Mesenchymal stem cell (in vitro differentiated cells and primary cell): ENCODE data around the gene ITGA1.

Experiments used
- DNase-seq: peaks from one replicate; pipeline ENCODE4 v3.0.0-alpha.2; 2013
- H2AFZ ChIP-seq: one replicate; pipeline ENCODE4 v1.6.1; 2013; ENCODE audit warnings: low read depth, mild to moderate bottlenecking, control low read depth, inconsistent platforms, low read length, moderate library complexity
- H2AK5ac ChIP-seq: 2 replicates; pipeline ENCODE4 v1.6.1; 2013; ENCODE audit warnings: low read length, moderate library complexity, mild to moderate bottlenecking, inconsistent platforms; ENCODE audit not compliant: severe bottlenecking
- H2BK120ac ChIP-seq: one replicate; pipeline ENCODE4 v1.6.1; 2013; ENCODE audit warnings: low read depth, mild to moderate bottlenecking, inconsistent platforms, low read length, moderate library complexity
- H2BK12ac ChIP-seq, 2 experiments: one replicate each; pipeline ENCODE4 v1.6.1; 2013; ENCODE audit warnings: inconsistent platforms in 2 of 2, low read length in 2 of 2, mild to moderate bottlenecking in 2 of 2, moderate library complexity in 2 of 2, control low read depth in 1 of 2
- H2BK15ac ChIP-seq: one replicate; pipeline ENCODE4 v1.6.1; 2013; ENCODE audit warnings: mild to moderate bottlenecking, low read depth, inconsistent platforms; ENCODE audit not compliant: poor library complexity, severe bottlenecking
- H2BK5ac ChIP-seq: 2 replicates; pipeline ENCODE4 v1.6.1; 2013; ENCODE audit warnings: low read depth, mild to moderate bottlenecking, low read length, control low read depth, inconsistent platforms; ENCODE audit not compliant: poor library complexity, severe bottlenecking
- H3K14ac ChIP-seq, 2 experiments: one replicate each; pipeline ENCODE4 v1.6.1; 2013; ENCODE audit warnings: inconsistent platforms in 2 of 2, low read length in 2 of 2, control low read depth in 1 of 2, mild to moderate bottlenecking in 1 of 2, moderate library complexity in 1 of 2
- H3K18ac ChIP-seq, 2 experiments: one replicate each; pipeline ENCODE4 v1.6.1; 2013; ENCODE audit warnings: inconsistent platforms in 2 of 2, low read length in 2 of 2, control low read depth in 1 of 2, low read depth in 1 of 2, mild to moderate bottlenecking in 1 of 2
- H3K23ac ChIP-seq, 2 experiments: one replicate each; pipeline ENCODE4 v1.6.1; 2013; ENCODE audit warnings: inconsistent platforms in 2 of 2, low read length in 2 of 2, mild to moderate bottlenecking in 2 of 2, moderate library complexity in 2 of 2, control low read depth in 1 of 2
- H3K27ac ChIP-seq: 2 replicates; pipeline ENCODE4 v1.5.1; 2013; ENCODE audit warnings: mild to moderate bottlenecking, moderate library complexity, low read length, control low read depth, inconsistent platforms; ENCODE audit not compliant: poor library complexity, severe bottlenecking
- H3K27me3 ChIP-seq, 2 experiments: 2 replicates each; pipeline versions ENCODE4 v1.6.1 to v1.7.0; 2013; ENCODE audit warnings: low read length in 2 of 2, mild to moderate bottlenecking in 2 of 2, moderate library complexity in 2 of 2, control low read depth in 1 of 2, inconsistent platforms in 1 of 2; ENCODE audit not compliant: control insufficient read depth in 1 of 2, insufficient read depth in 1 of 2
- H3K36me3 ChIP-seq, 2 experiments: 2 replicates each; pipeline versions ENCODE4 v1.6.1 to v1.7.0; 2013; ENCODE audit warnings: low read length in 2 of 2, control low read depth in 1 of 2, inconsistent platforms in 1 of 2, low read depth in 1 of 2, mild to moderate bottlenecking in 1 of 2; ENCODE audit not compliant: insufficient read depth in 2 of 2, control insufficient read depth in 1 of 2
- H3K4ac ChIP-seq, 2 experiments: one replicate each; pipeline ENCODE4 v1.6.1; 2013; ENCODE audit warnings: inconsistent platforms in 2 of 2, low read length in 2 of 2, mild to moderate bottlenecking in 2 of 2, moderate library complexity in 2 of 2, control low read depth in 1 of 2, low read depth in 1 of 2
- H3K4me1 ChIP-seq: 2 replicates; pipeline ENCODE4 v1.6.1; 2013; ENCODE audit warnings: low read depth, low read length, control low read depth; ENCODE audit not compliant: control insufficient read depth, insufficient read depth
- H3K4me2 ChIP-seq: 2 replicates; pipeline ENCODE4 v1.6.1; 2013; ENCODE audit warnings: low read length, mild to moderate bottlenecking, inconsistent platforms; ENCODE audit not compliant: poor library complexity, severe bottlenecking
- H3K4me3 ChIP-seq, 2 experiments: 2 replicates each; pipeline versions ENCODE4 v1.5.1 to v1.7.0; 2013; ENCODE audit warnings: low read length in 2 of 2, mild to moderate bottlenecking in 2 of 2, control low read depth in 1 of 2, low read depth in 1 of 2; ENCODE audit not compliant: insufficient read depth in 1 of 2
- H3K79me1 ChIP-seq: replicated peaks from 2 replicates; pipeline ENCODE4 v1.6.1; 2013; ENCODE audit warnings: mild to moderate bottlenecking, control low read depth, low read length, inconsistent platforms; ENCODE audit not compliant: poor library complexity, severe bottlenecking
- H3K9ac ChIP-seq: 2 replicates; pipeline ENCODE4 v1.7.0; 2013; ENCODE audit warnings: mild to moderate bottlenecking, low read length, moderate library complexity
- H3K9me3 ChIP-seq: 2 replicates; pipeline ENCODE4 v1.7.0; 2013; ENCODE audit warnings: mild to moderate bottlenecking, low read length; ENCODE audit not compliant: control insufficient read depth
- H4K8ac ChIP-seq: one replicate; pipeline ENCODE4 v1.6.1; 2013; ENCODE audit warnings: inconsistent platforms, mild to moderate bottlenecking, low read length, moderate library complexity
- H4K91ac ChIP-seq: one replicate; pipeline ENCODE4 v1.6.1; 2013; ENCODE audit warnings: mild to moderate bottlenecking, low read length, inconsistent platforms
- WGBS: methylation state at CpG from one replicate; pipeline ENCODE4 v1.1.7; 2013; ENCODE audit warnings: mixed read lengths; 5-methylcytosine and 5-hydroxymethylcytosine counted together

The ITGA1 gene

GRCh38 chr5:52938226-52938625 is 150.5 kb downstream of the ITGA1 start:
- H3K4me2 ChIP-seq = no peak overlapping the region
- DNase-seq = no peak
- H3K27ac ChIP-seq = no peak overlapping the region
- H3K9me3 ChIP-seq = no peaks in the 10 kb centered on the region
- H3K14ac ChIP-seq = no peak overlapping the region
- no peak overlapping the region for H4K8ac ChIP-seq
- H3K23ac ChIP-seq = no peak overlapping the region
- H3K27me3 ChIP-seq = no peaks in the 10 kb centered on the region
- no peak overlapping the region for H2BK12ac ChIP-seq
- no peak overlapping the region for H2AFZ ChIP-seq
- H3K4me3 ChIP-seq = no peak overlapping the region
- H2BK15ac ChIP-seq = no peak overlapping the region
- no peaks in the 10 kb centered on the region for H3K36me3 ChIP-seq
- H3K9ac ChIP-seq = no peak overlapping the region
- no peak overlapping the region for H3K18ac ChIP-seq
- no peak overlapping the region for H3K4ac ChIP-seq
- no peak overlapping the region for H2AK5ac ChIP-seq
- H3K4me1 ChIP-seq = no peaks in the 10 kb centered on the region
- H4K91ac ChIP-seq = no peak overlapping the region
- no peak overlapping the region for H2BK5ac ChIP-seq
- H3K79me1 ChIP-seq = no peaks in the 10 kb centered on the region
- H2BK120ac ChIP-seq = no peak overlapping the region

GRCh38 chr5:52943285-52943684 is 155.6 kb downstream of the ITGA1 start:
- H3K14ac ChIP-seq = no peak overlapping the region
- H2BK120ac ChIP-seq = no peak overlapping the region
- H4K91ac ChIP-seq = no peak overlapping the region
- no peak overlapping the region for H2AFZ ChIP-seq
- no peak overlapping the region for H3K4me3 ChIP-seq
- H3K36me3 ChIP-seq = no peaks in the 10 kb centered on the region
- H3K4me1 ChIP-seq = no peaks in the 10 kb centered on the region
- H3K27ac ChIP-seq = no peak overlapping the region
- H3K79me1 ChIP-seq = no peaks in the 10 kb centered on the region
- no peak for DNase-seq
- H2BK5ac ChIP-seq = no peak overlapping the region
- H2AK5ac ChIP-seq = no peak overlapping the region
- H3K4me2 ChIP-seq = no peak overlapping the region
- no peak overlapping the region for H2BK12ac ChIP-seq
- 99% methylated on average over 2 of the region's 2 CpGs for WGBS
- H3K9me3 ChIP-seq = no peaks in the 10 kb centered on the region
- H4K8ac ChIP-seq = peak overlapping the region; percentile 10
- H3K4ac ChIP-seq = no peak overlapping the region
- H3K23ac ChIP-seq = no peak overlapping the region
- no peak overlapping the region for H3K18ac ChIP-seq
- H3K27me3 ChIP-seq = no peaks in the 10 kb centered on the region
- no peak overlapping the region for H3K9ac ChIP-seq
- H2BK15ac ChIP-seq = no peak overlapping the region

- Histone ChIP-seq H3K4ac (no peak overlapping the region), H3K79me1 (no peaks in the 10 kb centered on the region), H3K9me3 (no peaks in the 10 kb centered on the region), H2BK120ac (no peak overlapping the region), H3K36me3 (no peaks in the 10 kb centered on the region), H2BK5ac (no peak overlapping the region), H3K14ac (no peak overlapping the region), H3K9ac (no peak overlapping the region), H4K8ac (no peak overlapping the region), H3K27me3 (no peaks in the 10 kb centered on the region), H4K91ac (no peak overlapping the region), H3K23ac (no peak overlapping the region), H2BK15ac (no peak overlapping the region), H2AFZ (no peak overlapping the region), H3K18ac (no peak overlapping the region), H3K4me2 (no peak overlapping the region), H3K27ac (no peak overlapping the region), H2BK12ac (no peak overlapping the region), H3K4me1 (no peaks in the 10 kb centered on the region), H2AK5ac (no peak overlapping the region), H3K4me3 (no peak overlapping the region)
- DNase-seq = no peak
- 91% methylated on average over 7 of the region's 7 CpGs for WGBS
These were observed 156.1 kb downstream of the ITGA1 start for GRCh38 chr5:52943808-52944207.

GRCh38 chr5:52945040-52945439 is 157.3 kb downstream of the ITGA1 start:
- peak overlapping the region in 1 of 2 experiments; percentile 80 for H3K4me3 ChIP-seq
- H4K91ac ChIP-seq = no peak overlapping the region
- H2AFZ ChIP-seq = no peak overlapping the region
- no peak overlapping the region for H3K27ac ChIP-seq
- no peak overlapping the region for H3K4ac ChIP-seq
- no peak overlapping the region for H3K14ac ChIP-seq
- H2BK5ac ChIP-seq = no peak overlapping the region
- WGBS = 94% methylated on average over 2 of the region's 4 CpGs
- no peak overlapping the region for H3K4me2 ChIP-seq
- no peaks in the 10 kb centered on the region for H3K9me3 ChIP-seq
- H2BK15ac ChIP-seq = no peak overlapping the region
- no peak overlapping the region for H4K8ac ChIP-seq
- DNase-seq = no peak
- H3K9ac ChIP-seq = peak overlapping the region; percentile 89
- H3K79me1 ChIP-seq = no peaks in the 10 kb centered on the region
- H2AK5ac ChIP-seq = no peak overlapping the region
- no peak overlapping the region for H3K18ac ChIP-seq
- no peak overlapping the region for H2BK120ac ChIP-seq
- no peaks in the 10 kb centered on the region for H3K36me3 ChIP-seq
- no peaks in the 10 kb centered on the region for H3K4me1 ChIP-seq
- no peaks in the 10 kb centered on the region for H3K27me3 ChIP-seq
- no peak overlapping the region for H3K23ac ChIP-seq
- H2BK12ac ChIP-seq = no peak overlapping the region
